ENCODE measurements around the gene KIAA0513. TPM values are rescaled to one million over a fixed set of nuclear protein-coding genes. Genes with fewer than 3 reads are reported as not detected.

KIAA0513 gene
- total RNA-seq, 4 donors from 2014 or later: 6.2 to 8.4 (median 7.5) TPM

DNA sequence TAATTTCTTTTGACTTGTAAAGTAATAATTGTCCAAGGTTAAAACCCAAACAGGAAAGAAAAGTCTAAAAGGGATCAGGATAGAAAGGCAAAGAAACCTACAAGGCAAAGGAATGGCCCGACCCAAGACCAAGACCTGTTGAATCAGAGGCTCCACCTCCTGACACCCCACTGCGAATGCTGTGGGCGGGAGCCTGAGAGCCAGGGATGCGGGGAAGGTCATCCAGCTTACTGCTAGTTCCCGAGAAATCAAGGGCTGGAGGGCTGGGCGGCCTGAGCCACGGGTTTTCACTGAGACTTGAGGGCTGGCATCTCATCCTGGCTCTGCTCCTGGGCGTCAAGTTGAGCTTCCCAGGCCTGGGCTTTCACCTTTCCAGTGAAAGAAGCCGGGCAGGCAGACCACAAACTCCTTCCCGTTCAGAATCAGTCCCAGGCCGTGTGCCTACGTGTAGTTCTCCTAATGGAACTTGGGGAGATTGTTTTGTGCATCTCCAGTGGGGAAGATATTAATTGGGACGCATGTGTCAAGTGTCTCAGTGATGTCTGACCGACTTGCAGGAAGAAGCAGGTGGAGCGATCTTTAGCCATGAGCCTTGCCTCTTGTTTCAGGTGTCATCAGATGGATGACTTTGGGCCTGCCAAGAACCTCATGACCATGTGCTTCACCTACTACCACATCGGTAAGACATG lies 47.8 kb downstream of the KIAA0513 start:
- 94 to 96% methylated on average over 16 of the region's 16 CpGs for WGBS, 2 donors

GRCh38 chr16:85077039-85077438 lies 49.4 kb downstream of the KIAA0513 start:
- H3K4me1 ChIP-seq: no peaks in the 10 kb centered on the region
- WGBS, 2 donors: 84 to 85% methylated on average over 5 to 10 of the region's 10 CpGs
- no peak overlapping the region for H3K4me3 ChIP-seq (replicated peaks in 1 of 3)
- H3K9me3 ChIP-seq: no peaks in the 10 kb centered on the region
- no peak overlapping the region for H3K27ac ChIP-seq
- TF ChIP-seq POLR2A (IDR thresholded peaks at IDR 0.05): no peak
- no peaks in the 10 kb centered on the region for H3K27me3 ChIP-seq
- peaks cover 0 to 4% of the 10 kb centered on the region in 2 donors for H3K36me3 ChIP-seq
- intact Hi-C loops (cut with DNase I): no loop called here
- no peak for DNase-seq

More for the DNA sequence above, 47.8 kb downstream of the KIAA0513 start:
- H3K4me1 ChIP-seq: no peaks in the 10 kb centered on the region
- H3K9me3 ChIP-seq: no peaks in the 10 kb centered on the region
- intact Hi-C loops (cut with DNase I): no loop called here
- H3K27ac ChIP-seq: no peak overlapping the region
- H3K4me3 ChIP-seq (replicated peaks in 1 of 3): no peak overlapping the region
- no peaks in the 10 kb centered on the region for H3K27me3 ChIP-seq
- TF ChIP-seq, protein P1, sequence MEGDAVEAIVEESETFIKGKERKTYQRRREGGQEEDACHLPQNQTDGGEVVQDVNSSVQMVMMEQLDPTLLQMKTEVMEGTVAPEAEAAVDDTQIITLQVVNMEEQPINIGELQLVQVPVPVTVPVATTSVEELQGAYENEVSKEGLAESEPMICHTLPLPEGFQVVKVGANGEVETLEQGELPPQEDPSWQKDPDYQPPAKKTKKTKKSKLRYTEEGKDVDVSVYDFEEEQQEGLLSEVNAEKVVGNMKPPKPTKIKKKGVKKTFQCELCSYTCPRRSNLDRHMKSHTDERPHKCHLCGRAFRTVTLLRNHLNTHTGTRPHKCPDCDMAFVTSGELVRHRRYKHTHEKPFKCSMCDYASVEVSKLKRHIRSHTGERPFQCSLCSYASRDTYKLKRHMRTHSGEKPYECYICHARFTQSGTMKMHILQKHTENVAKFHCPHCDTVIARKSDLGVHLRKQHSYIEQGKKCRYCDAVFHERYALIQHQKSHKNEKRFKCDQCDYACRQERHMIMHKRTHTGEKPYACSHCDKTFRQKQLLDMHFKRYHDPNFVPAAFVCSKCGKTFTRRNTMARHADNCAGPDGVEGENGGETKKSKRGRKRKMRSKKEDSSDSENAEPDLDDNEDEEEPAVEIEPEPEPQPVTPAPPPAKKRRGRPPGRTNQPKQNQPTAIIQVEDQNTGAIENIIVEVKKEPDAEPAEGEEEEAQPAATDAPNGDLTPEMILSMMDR (IDR thresholded peaks at IDR 0.05): no peak
- TF ChIP-seq POLR2A (IDR thresholded peaks at IDR 0.05): no peak
- DNase-seq: no peak
- H3K36me3 ChIP-seq: no peaks in the 10 kb centered on the region

DNA sequence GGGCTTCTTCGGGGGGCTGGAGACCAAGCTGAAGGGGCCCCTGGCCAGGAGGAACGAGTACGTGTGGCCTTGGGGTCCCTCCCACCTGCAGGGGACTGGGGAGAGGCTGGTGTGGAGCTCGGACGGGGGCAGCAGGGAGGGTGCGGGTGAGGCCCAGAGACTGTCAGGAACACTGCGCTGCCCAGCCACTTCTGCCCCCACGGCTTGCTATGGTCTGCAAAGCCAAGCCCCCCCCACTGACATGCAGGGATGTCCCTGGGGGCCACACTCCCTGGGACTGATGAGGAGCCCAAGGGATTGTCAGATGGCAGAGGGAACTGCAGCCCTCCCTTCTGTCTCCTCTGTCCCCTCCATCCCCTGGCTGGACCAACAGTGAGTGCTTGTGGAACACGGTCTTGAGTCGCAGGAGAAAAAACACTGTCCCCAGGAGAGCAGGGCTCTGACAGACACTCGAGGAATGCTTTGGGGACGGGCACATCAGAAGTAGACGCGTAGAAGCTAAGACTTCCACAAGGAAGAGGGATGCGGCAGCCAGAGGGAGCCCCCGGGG lies 50.1 kb downstream of the KIAA0513 start:
- DNase-seq: no peak
- H3K36me3 ChIP-seq: peaks cover 0 to 4% of the 10 kb centered on the region in 2 donors
- WGBS, 2 donors: 92 to 96% methylated on average over 15 to 16 of the region's 16 CpGs
- H3K27ac ChIP-seq: no peak overlapping the region
- H3K4me1 ChIP-seq: peaks cover 0 to 3% of the 10 kb centered on the region in 2 donors
- no peaks in the 10 kb centered on the region for H3K9me3 ChIP-seq
- H3K4me3 ChIP-seq (replicated peaks in 1 of 3): no peak overlapping the region
- intact Hi-C loops (cut with DNase I): no loop called here
- no peaks in the 10 kb centered on the region for H3K27me3 ChIP-seq
- TF ChIP-seq, protein P1 (IDR thresholded peaks at IDR 0.05): no peak
- TF ChIP-seq POLR2A (IDR thresholded peaks at IDR 0.05): no peak

DNA sequence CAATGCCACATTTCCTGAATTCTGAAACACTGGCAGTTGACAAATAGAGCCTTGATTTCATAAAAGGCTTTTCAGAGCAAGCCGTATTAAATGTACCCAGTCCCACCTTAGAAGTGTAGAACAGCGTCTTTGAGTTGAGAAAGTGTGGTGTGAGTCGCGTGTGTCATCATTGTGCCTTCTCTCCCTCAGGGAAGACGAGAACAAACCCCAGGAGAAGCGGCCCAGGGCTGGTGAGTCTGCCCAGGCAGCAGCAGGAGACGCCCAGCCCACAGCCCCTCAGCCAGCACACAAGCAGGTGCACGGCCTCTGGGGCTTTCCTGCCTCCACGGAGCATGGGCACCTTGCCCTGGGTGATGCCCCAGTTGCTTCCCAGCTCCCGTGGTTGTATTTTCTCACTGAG lies 50.6 kb downstream of the KIAA0513 start:
- Histone ChIP-seq H3K36me3 (peaks cover 0 to 4% of the 10 kb centered on the region in 2 donors), H3K27me3 (no peaks in the 10 kb centered on the region), H3K4me1 (peaks cover 0 to 6% of the 10 kb centered on the region in 2 donors), H3K9me3 (no peaks in the 10 kb centered on the region), H3K27ac (no peak overlapping the region), H3K4me3 (replicated peaks in 1 of 3) (no peak overlapping the region)
- 86 to 95% methylated on average over 8 to 10 of the region's 10 CpGs for WGBS, 2 donors
- TF ChIP-seq, protein P1 (IDR thresholded peaks at IDR 0.05): no peak
- TF ChIP-seq POLR2A (IDR thresholded peaks at IDR 0.05): no peak
- no peak for DNase-seq
- intact Hi-C loops (cut with DNase I): no loop called here

DNA sequence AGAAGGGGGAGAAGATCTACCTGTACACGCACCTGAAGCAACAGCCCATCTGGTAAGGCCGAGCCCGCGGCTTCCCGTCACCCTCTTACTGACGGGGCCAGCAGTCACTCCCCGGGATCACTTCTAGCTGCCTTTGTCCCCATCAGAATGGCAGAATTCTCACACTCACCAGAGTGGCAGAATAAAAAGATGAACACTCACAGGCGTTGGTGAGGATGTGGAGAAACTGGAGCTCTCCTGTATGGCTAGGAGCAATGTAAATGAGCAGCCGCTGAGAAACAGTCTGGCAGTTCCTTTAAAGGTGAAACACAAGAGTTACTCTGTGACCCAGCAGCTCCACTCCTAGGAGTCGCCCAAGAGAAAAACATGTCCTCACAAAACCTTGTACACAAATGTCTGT lies 51.4 kb downstream of the KIAA0513 start:
- H3K9me3 ChIP-seq: no peaks in the 10 kb centered on the region
- no peak overlapping the region for H3K27ac ChIP-seq
- peaks cover 0 to 6% of the 10 kb centered on the region in 2 donors for H3K4me1 ChIP-seq
- H3K36me3 ChIP-seq: peaks cover 0 to 4% of the 10 kb centered on the region in 2 donors
- 98 to 99% methylated on average over 10 of the region's 10 CpGs for WGBS, 2 donors
- TF ChIP-seq POLR2A (IDR thresholded peaks at IDR 0.05): no peak
- TF ChIP-seq, protein P1 (IDR thresholded peaks at IDR 0.05): no peak
- no peak for DNase-seq
- intact Hi-C loops (cut with DNase I): no loop called here
- no peaks in the 10 kb centered on the region for H3K27me3 ChIP-seq
- no peak overlapping the region for H3K4me3 ChIP-seq (replicated peaks in 1 of 3)

Data from thyroid gland (tissue), 4 donors.